Tibial artery (tissue), 4 donors: ENCODE results near the gene NDUFA13.

Experiments used
- DNase-seq, 2 donors: peaks; one replicate each; pipeline ENCODE4 v3.0.0-alpha.2; 2019
- H3K27ac ChIP-seq, 2 donors: fragments of 200-600 bp; sonication (generic) in 1 of 2; 1 replicate in 1 of 2; 2 replicates in 1 of 2; pipeline ENCODE4 v1.5.1; 2018 to 2019; ENCODE audit warnings: mild to moderate bottlenecking in 1 of 2
- H3K27me3 ChIP-seq, 2 donors: fragments of 200-600 bp; sonication (generic) in 1 of 2; one replicate each; pipeline versions ENCODE4 v1.5.1 to v1.6.0; 2016 to 2019
- H3K36me3 ChIP-seq, 3 donors: fragments of 200-600 bp; sonication (generic) in 2 of 3; one replicate each; pipeline ENCODE4 v1.5.1; 2016 to 2019; ENCODE audit warnings: mild to moderate bottlenecking in 2 of 3
- H3K4me1 ChIP-seq, 4 donors: fragments of 200-600 bp; sonication (generic) in 2 of 4; 1 replicate in 3 of 4; 2 replicates in 1 of 4; pipeline ENCODE4 v1.5.1; 2016 to 2019
- H3K4me3 ChIP-seq, 2 donors: fragments of 200-600 bp; sonication (generic) in 1 of 2; 1 replicate in 1 of 2; 2 replicates in 1 of 2; pipeline ENCODE4 v1.5.1; 2018 to 2019; ENCODE audit warnings: mild to moderate bottlenecking in 2 of 2
- H3K9me3 ChIP-seq, 3 donors: fragments of 200-600 bp; sonication (generic) in 1 of 3; one replicate each; pipeline ENCODE4 v1.5.1; 2016 to 2019
- intact Hi-C: fragments of 100-400 bp; cut with DNase I; formaldehyde crosslinking; loops from one replicate; pipeline ENCODE4 v1.15.0; 2023; ENCODE audit warnings: low total_unique reads
- TF ChIP-seq, protein P1 (sequence below), 2 experiments: fragments of 200-600 bp in 1 of 2; fragments of 450-650 bp in 1 of 2; IDR thresholded peaks; one replicate each; pipeline ENCODE4 v1.5.1; 2017 to 2019; ENCODE audit warnings: antibody characterized with exemption in 2 of 2, mild to moderate bottlenecking in 1 of 2, moderate library complexity in 1 of 2

The NDUFA13 gene

DNA sequence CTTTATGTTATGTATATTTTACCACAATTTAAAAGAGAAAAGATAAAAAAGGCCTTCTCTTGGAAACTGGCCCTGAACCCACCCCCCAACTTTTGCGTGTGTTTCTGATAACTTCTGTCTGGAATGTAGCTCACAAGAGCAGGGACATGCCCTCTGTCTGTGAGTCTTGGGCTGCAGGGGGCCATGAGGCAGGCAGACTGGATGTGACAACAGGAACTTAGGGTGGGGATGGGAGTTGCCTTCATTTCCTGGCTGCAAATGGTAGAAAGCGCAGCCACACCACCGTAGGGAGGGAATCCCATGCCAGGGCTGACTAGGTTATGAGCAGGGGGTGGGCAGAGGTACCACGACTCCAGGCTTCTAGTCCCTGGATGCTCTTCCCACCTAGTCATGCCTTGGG, 43.9 kb downstream of the NDUFA13 start:
- intact Hi-C loops: no loop called here
- no peaks in the 10 kb centered on the region for H3K9me3 ChIP-seq
- H3K4me3 ChIP-seq: no peak overlapping the region
- DNase-seq: no peak
- H3K27me3 ChIP-seq: peaks cover 0 to 3% of the 10 kb centered on the region in 2 donors
- H3K4me1 ChIP-seq: no peaks in the 10 kb centered on the region
- H3K27ac ChIP-seq: no peak overlapping the region
- H3K36me3 ChIP-seq: no peaks in the 10 kb centered on the region
- TF ChIP-seq, protein P1, sequence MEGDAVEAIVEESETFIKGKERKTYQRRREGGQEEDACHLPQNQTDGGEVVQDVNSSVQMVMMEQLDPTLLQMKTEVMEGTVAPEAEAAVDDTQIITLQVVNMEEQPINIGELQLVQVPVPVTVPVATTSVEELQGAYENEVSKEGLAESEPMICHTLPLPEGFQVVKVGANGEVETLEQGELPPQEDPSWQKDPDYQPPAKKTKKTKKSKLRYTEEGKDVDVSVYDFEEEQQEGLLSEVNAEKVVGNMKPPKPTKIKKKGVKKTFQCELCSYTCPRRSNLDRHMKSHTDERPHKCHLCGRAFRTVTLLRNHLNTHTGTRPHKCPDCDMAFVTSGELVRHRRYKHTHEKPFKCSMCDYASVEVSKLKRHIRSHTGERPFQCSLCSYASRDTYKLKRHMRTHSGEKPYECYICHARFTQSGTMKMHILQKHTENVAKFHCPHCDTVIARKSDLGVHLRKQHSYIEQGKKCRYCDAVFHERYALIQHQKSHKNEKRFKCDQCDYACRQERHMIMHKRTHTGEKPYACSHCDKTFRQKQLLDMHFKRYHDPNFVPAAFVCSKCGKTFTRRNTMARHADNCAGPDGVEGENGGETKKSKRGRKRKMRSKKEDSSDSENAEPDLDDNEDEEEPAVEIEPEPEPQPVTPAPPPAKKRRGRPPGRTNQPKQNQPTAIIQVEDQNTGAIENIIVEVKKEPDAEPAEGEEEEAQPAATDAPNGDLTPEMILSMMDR (IDR thresholded peaks at IDR 0.05): no peak

DNA sequence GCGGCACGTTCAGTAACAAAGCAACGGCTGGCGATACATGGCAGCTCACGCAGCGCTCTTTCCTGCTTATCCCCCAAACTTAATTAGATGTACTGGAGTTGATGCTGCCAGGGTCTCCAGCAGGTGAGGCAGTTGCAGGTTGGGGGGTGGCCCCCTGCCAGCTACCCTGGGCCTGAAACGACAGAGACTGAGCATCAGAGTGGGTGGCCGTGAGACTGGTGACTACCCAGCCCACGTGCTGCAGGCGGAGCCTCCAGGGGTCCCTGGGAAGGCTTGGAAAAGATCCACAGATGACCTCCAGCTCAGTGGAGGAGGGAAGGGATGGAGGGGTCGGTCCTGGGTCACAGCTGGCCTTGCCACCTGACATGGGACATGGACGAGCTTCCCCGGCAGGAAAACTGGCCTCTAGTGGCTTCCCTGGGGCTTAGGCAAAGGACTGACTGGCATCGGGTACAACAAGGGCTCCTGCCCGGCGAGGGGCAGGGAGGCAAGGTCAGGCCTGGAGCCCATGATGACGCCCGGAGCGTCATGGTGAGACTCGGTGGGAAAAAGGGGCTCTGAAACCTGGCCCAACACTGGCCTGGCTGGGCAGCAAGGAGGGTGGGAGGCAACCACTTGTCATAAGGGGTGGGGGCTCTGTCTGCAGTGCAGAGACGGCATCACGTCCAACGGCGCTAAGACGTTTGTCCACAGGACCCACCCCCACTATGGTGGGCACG, 46.1 kb downstream of the NDUFA13 start:
- Histone ChIP-seq H3K9me3 (no peaks in the 10 kb centered on the region), H3K27me3 (no peaks in the 10 kb centered on the region), H3K4me3 (no peak overlapping the region), H3K36me3 (no peaks in the 10 kb centered on the region), H3K27ac (no peak overlapping the region), H3K4me1 (no peaks in the 10 kb centered on the region)
- TF ChIP-seq, protein P1 (IDR thresholded peaks at IDR 0.05): no peak
- DNase-seq: no peak
- intact Hi-C loops: no loop called here

DNA sequence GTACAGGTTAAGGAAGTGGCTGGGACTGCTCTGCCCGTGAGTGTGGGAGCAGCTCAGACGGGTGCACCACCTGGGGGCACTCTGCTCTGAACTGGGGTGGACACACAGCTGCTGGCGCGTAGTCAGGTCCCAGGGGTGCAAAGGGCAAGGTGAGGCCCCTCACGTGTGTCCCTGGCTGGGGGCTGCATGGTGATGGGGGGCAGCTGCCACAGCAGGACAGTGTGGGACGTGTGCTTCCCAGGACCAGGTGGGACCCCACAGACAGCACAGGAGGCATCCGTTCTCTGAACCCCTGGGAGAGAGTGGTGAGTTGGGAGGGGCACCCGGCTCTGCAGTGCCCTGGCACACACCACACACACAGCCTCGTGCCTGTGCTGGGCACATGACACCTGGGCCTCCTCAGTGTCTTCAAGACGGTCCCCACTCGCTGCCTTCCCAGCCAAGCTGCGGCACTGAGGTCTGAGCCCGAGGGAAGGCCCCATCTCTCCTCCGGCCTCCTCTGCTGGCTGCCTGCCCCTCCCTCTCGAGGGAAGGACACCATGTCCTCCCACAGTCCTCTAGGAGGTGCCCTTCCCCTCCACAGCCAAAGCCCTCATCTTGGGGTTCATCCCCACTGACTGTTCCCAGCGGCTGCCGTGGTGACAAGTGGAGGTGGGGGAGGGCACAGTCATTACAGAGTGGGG, 46.8 kb downstream of the NDUFA13 start:
- no peaks in the 10 kb centered on the region for H3K9me3 ChIP-seq
- no peak overlapping the region for H3K27ac ChIP-seq
- TF ChIP-seq, protein P1 (IDR thresholded peaks at IDR 0.05): no peak
- no peaks in the 10 kb centered on the region for H3K36me3 ChIP-seq
- H3K4me3 ChIP-seq: no peak overlapping the region
- H3K4me1 ChIP-seq: no peaks in the 10 kb centered on the region
- intact Hi-C loops: no loop called here
- DNase-seq: no peak
- no peaks in the 10 kb centered on the region for H3K27me3 ChIP-seq

DNA sequence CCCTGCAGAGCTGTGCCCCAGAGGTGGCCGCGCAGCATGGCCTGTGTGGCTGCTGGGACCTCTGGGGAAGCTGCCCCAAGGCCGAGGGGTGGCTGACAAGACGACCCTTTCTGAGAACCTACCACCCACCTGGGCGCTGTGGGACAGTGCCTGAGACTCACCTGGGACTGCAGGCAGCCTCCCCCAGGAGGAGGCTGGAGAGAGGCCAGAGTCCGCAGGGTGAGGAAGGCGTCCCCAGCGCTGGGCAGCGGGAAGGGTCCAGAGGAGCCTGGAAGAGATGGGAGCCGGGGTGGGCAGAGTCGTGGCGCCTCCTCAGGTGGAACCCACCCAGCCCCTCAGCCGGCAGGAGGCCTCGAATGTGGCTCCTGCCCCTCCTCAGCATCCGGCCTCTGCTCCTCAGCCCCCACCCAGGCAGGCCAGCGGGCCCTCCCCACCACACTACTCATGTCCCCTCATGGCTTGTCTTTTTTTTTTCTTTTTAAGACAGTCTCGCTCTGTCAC, 47.4 kb downstream of the NDUFA13 start:
- Histone ChIP-seq H3K9me3 (no peaks in the 10 kb centered on the region), H3K4me1 (no peaks in the 10 kb centered on the region), H3K4me3 (no peak overlapping the region), H3K27ac (no peak overlapping the region), H3K27me3 (no peaks in the 10 kb centered on the region), H3K36me3 (no peaks in the 10 kb centered on the region)
- TF ChIP-seq, protein P1 (IDR thresholded peaks at IDR 0.05): no peak
- DNase-seq: no peak
- intact Hi-C loops: no loop called here

DNA sequence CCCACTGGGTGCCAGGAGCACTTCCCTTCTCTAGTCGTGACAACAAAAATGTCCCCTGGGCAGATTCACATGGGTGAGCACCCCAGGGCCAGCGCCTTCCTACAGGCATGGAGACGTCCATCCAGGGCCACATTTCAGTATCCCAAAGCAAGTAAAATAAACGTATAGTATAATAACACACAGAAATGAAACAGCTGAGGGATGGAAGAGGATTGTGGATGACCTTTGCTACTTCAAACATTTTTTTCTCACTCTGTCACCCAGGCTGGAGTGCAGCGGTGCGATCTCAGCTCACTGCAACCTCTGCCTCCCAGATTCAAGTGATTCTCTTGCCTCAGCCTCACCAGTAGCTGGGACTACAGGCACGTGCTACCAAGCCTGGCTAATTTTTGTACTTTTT, 50.3 kb downstream of the NDUFA13 start:
- no peaks in the 10 kb centered on the region for H3K4me1 ChIP-seq

More for the DNA sequence above, 50.3 kb downstream of the NDUFA13 start:
- intact Hi-C loops: no loop called here
- TF ChIP-seq, protein P1 (IDR thresholded peaks at IDR 0.05): no peak
- Histone ChIP-seq H3K36me3 (peaks cover 0 to 6% (median 0%) of the 10 kb centered on the region in 3 donors), H3K9me3 (no peaks in the 10 kb centered on the region), H3K27me3 (peaks cover 0 to 2% of the 10 kb centered on the region in 2 donors), H3K27ac (no peak overlapping the region), H3K4me3 (no peak overlapping the region)
- DNase-seq: no peak
